Thoracic aorta (tissue), 2 donors: ENCODE data around the gene FOSB. TPM values are rescaled to one million over a fixed set of nuclear protein-coding genes. Genes with fewer than 3 reads are reported as not detected.

Experiments
- ATAC-seq: fragments of 150-250 bp; one replicate; pipeline ENCODE4 v1.8.0; 2017; ENCODE audit warnings: low read depth; ENCODE audit not compliant: insufficient number of reproducible peaks, low FRiP score
- DNase-seq: peaks from one replicate; pipeline ENCODE4 v3.0.0-alpha.2; 2020; ENCODE audit warnings: low spot score
- H3K27ac ChIP-seq, 2 donors: fragments of 200-600 bp; sonication (generic); 1 replicate in 1 of 2; 2 replicates in 1 of 2; pipeline ENCODE4 v1.5.1; 2016; ENCODE audit warnings: mild to moderate bottlenecking in 2 of 2, moderate library complexity in 2 of 2
- H3K27me3 ChIP-seq: fragments of 200-600 bp; sonication (generic); replicated peaks from 2 replicates; pipeline ENCODE4 v1.6.0; 2016; ENCODE audit warnings: mild to moderate bottlenecking; ENCODE audit not compliant: insufficient read depth
- H3K36me3 ChIP-seq: fragments of 200-600 bp; sonication (generic); one replicate; pipeline ENCODE4 v1.5.1; 2016
- H3K4me1 ChIP-seq, 2 donors: fragments of 200-600 bp; sonication (generic); 1 replicate in 1 of 2; 2 replicates in 1 of 2; pipeline versions ENCODE4 v1.5.1 to v1.6.0; 2016; ENCODE audit warnings: low read depth in 2 of 2, mild to moderate bottlenecking in 1 of 2; ENCODE audit not compliant: control insufficient read depth in 1 of 2
- H3K4me3 ChIP-seq: fragments of 200-600 bp; sonication (generic); 2 replicates; pipeline ENCODE4 v1.5.1; 2016; ENCODE audit warnings: mild to moderate bottlenecking
- H3K9me3 ChIP-seq: fragments of 200-600 bp; sonication (generic); 2 replicates; pipeline ENCODE4 v1.5.1; 2016
- CTCF ChIP-seq: fragments of 200-600 bp; sonication (generic); IDR thresholded peaks from one replicate; pipeline ENCODE4 v1.5.1; 2019; ENCODE audit warnings: antibody characterized with exemption
- total RNA-seq, 2 donors: library from RNA; depleted of rRNA; stranded (reverse); fragments of >200 nt; gene quantifications; one replicate each; pipeline versions ENCODE4 v1.1.0 to v1.2.3, GENCODE V29; 2016

FOSB gene
- total RNA-seq, 2 donors from 2014 or later = 126 to 587 TPM

- peak within 1 kb of the TSS; percentile 79 for H3K4me3 ChIP-seq
- no peak for TF ChIP-seq CTCF
- no peaks in the 10 kb centered on the region for H3K9me3 ChIP-seq
- no peak for ATAC-seq
- H3K36me3 ChIP-seq = no peaks in the 10 kb centered on the region
- DNase-seq = no peak
- H3K27me3 ChIP-seq = no peaks in the 10 kb centered on the region
- peaks cover 18 to 28% of the 10 kb centered on the region in 2 donors for H3K4me1 ChIP-seq
- H3K27ac ChIP-seq = no peak within 1 kb of the TSS
These were observed 30.8 kb downstream of the FOSB start, which contains the start of gene PPM1N for GRCh38 chr19:45498411-45499195. TSS of gene PPM1N (plus strand) at chr19:45498443. CDS start at chr19:45498473, 30 bp downstream.

GRCh38 chr19:45499196-45500180 lies 31.7 kb downstream of the FOSB start:
- ATAC-seq (no peak), DNase-seq (no peak)
- no peaks in the 10 kb centered on the region for H3K36me3 ChIP-seq
- peaks cover 18 to 28% of the 10 kb centered on the region in 2 donors for H3K4me1 ChIP-seq
- H3K27me3 ChIP-seq = no peaks in the 10 kb centered on the region
- H3K9me3 ChIP-seq = no peaks in the 10 kb centered on the region
- H3K27ac ChIP-seq = no peak overlapping the region
- peak overlapping the region; percentile 52 for H3K4me3 ChIP-seq
- TF ChIP-seq CTCF = no peak

- no peak for TF ChIP-seq CTCF
These were observed 33.3 kb downstream of the FOSB start for GRCh38 chr19:45500918-45501729.

GRCh38 chr19:45501730-45502014 lies 33.9 kb downstream of the FOSB start:
- H3K4me1 ChIP-seq = peaks cover 13 to 26% of the 10 kb centered on the region in 2 donors
- H3K27me3 ChIP-seq = no peaks in the 10 kb centered on the region
- H3K27ac ChIP-seq = no peak overlapping the region
- no peak for TF ChIP-seq CTCF
- DNase-seq (no peak), ATAC-seq (no peak)
- no peak overlapping the region for H3K4me3 ChIP-seq
- H3K9me3 ChIP-seq = no peaks in the 10 kb centered on the region
- no peaks in the 10 kb centered on the region for H3K36me3 ChIP-seq

More at GRCh38 chr19:45500918-45501729, 33.3 kb downstream of the FOSB start:
- peaks cover 18 to 28% of the 10 kb centered on the region in 2 donors for H3K4me1 ChIP-seq
- ATAC-seq (no peak), DNase-seq (no peak)
- H3K27me3 ChIP-seq = no peaks in the 10 kb centered on the region
- no peaks in the 10 kb centered on the region for H3K9me3 ChIP-seq
- H3K27ac ChIP-seq = no peak overlapping the region
- no peak overlapping the region for H3K4me3 ChIP-seq
- H3K36me3 ChIP-seq = no peaks in the 10 kb centered on the region
